HepG2 (cell line): ENCODE measurements around the gene BTRC. TPM values are rescaled to one million over a fixed set of nuclear protein-coding genes. Genes with fewer than 3 reads are reported as not detected.

ENCODE experiments used
- CTCF ChIP-seq: sonication (generic); formaldehyde crosslinking; IDR thresholded peaks from 2 replicates; pipeline ENCODE4 v1.5.0; 2020; ENCODE audit warnings: mild to moderate bottlenecking, missing genetic modification reagents, moderate library complexity
- FOSL2 ChIP-seq: sonication (generic); formaldehyde crosslinking; IDR thresholded peaks from 2 replicates; pipeline ENCODE4 v1.4.0; 2020; ENCODE audit warnings: missing genetic modification reagents
- GABPB1 ChIP-seq: IDR thresholded peaks from 2 replicates; pipeline ENCODE4 v1.6.1; 2016; ENCODE audit warnings: mild to moderate bottlenecking, missing genetic modification reagents, moderate library complexity, missing compliant biosample characterization
- LCORL ChIP-seq, 2 experiments: fragments of 450-650 bp in 1 of 2; sonication (generic) in 1 of 2; formaldehyde crosslinking in 1 of 2; IDR thresholded peaks; 2 replicates each; pipeline versions ENCODE4 v1.5.0 to v1.6.1; 2017 to 2020; ENCODE audit warnings: antibody characterized with exemption in 1 of 2, missing genetic modification reagents in 1 of 2
- MAFF ChIP-seq: IDR thresholded peaks from 2 replicates; pipeline ENCODE4 v1.6.1; 2011; ENCODE audit warnings: low read depth, low read length, improper control_type of control experiment
- NR2C2 ChIP-seq: sonication (generic); formaldehyde crosslinking; IDR thresholded peaks from 2 replicates; pipeline ENCODE4 v1.4.0; 2020; ENCODE audit warnings: missing genetic modification reagents, mild to moderate bottlenecking, moderate library complexity, borderline replicate concordance
- PITX1 ChIP-seq: sonication (generic); formaldehyde crosslinking; IDR thresholded peaks from 2 replicates; pipeline ENCODE4 v1.5.1; 2020; ENCODE audit warnings: mild to moderate bottlenecking, missing genetic modification reagents
- RBM22 ChIP-seq: fragments of 200-400 bp; formaldehyde crosslinking; optimal IDR thresholded peaks from 2 replicates; pipeline ENCODE3; 2017; ENCODE audit warnings: mild to moderate bottlenecking, low read length, moderate library complexity
- RORA ChIP-seq: sonication (generic); formaldehyde crosslinking; IDR thresholded peaks from 2 replicates; pipeline ENCODE4 v1.5.0; 2020; ENCODE audit warnings: mild to moderate bottlenecking, missing genetic modification reagents, moderate library complexity
- SALL2 ChIP-seq: sonication (generic); formaldehyde crosslinking; IDR thresholded peaks from 2 replicates; pipeline ENCODE4 v1.8.1; 2023; ENCODE audit warnings: mild to moderate bottlenecking, missing genetic modification reagents, inconsistent platforms
- SMC3 ChIP-seq: IDR thresholded peaks from 2 replicates; pipeline ENCODE4 v1.6.1; 2011; ENCODE audit warnings: low read length, improper control_type of control experiment
- TAF1 ChIP-seq: sonication (generic); formaldehyde crosslinking; IDR thresholded peaks from 2 replicates; pipeline ENCODE4 v1.4.0; 2020; ENCODE audit warnings: missing genetic modification reagents
- TBP ChIP-seq: sonication (generic); formaldehyde crosslinking; IDR thresholded peaks from 2 replicates; pipeline ENCODE4 v1.5.0; 2020; ENCODE audit warnings: missing genetic modification reagents
- USF2 ChIP-seq, 2 experiments: sonication (generic) in 1 of 2; formaldehyde crosslinking in 1 of 2; IDR thresholded peaks; 2 replicates each; pipeline versions ENCODE4 v1.5.1 to v1.6.1; 2011 to 2020; ENCODE audit warnings: borderline replicate concordance in 1 of 2, low read depth in 1 of 2, low read length in 1 of 2, mild to moderate bottlenecking in 1 of 2, missing genetic modification reagents in 1 of 2, moderate library complexity in 1 of 2
- WIZ ChIP-seq: sonication (generic); formaldehyde crosslinking; IDR thresholded peaks from 2 replicates; pipeline ENCODE4 v1.5.1; 2020; ENCODE audit warnings: mild to moderate bottlenecking, missing genetic modification reagents
- ZFY ChIP-seq: sonication (generic); formaldehyde crosslinking; IDR thresholded peaks from 2 replicates; pipeline ENCODE4 v1.4.0; 2020; ENCODE audit warnings: missing genetic modification reagents
- ZNF160 ChIP-seq: sonication (generic); formaldehyde crosslinking; IDR thresholded peaks from 2 replicates; pipeline ENCODE4 v1.8.0; 2022; ENCODE audit warnings: mild to moderate bottlenecking, inconsistent platforms, missing genetic modification reagents
- ZNF263 ChIP-seq: sonication (generic); formaldehyde crosslinking; IDR thresholded peaks from 2 replicates; pipeline ENCODE4 v1.4.0; 2020; ENCODE audit warnings: missing genetic modification reagents
- ZNF577 ChIP-seq: sonication (generic); formaldehyde crosslinking; IDR thresholded peaks from 2 replicates; pipeline ENCODE4 v1.4.0; 2020; ENCODE audit warnings: mild to moderate bottlenecking, low read depth, missing genetic modification reagents, borderline replicate concordance
- ZNF614 ChIP-seq: IDR thresholded peaks from 2 replicates; pipeline ENCODE4 v1.6.1; 2018; ENCODE audit warnings: missing biosample characterization, missing genetic modification reagents, inconsistent platforms, borderline replicate concordance
- ZNF691 ChIP-seq: sonication (generic); formaldehyde crosslinking; IDR thresholded peaks from 2 replicates; pipeline ENCODE4 v1.4.0; 2020; ENCODE audit warnings: missing genetic modification reagents, low read depth, mild to moderate bottlenecking, borderline replicate concordance
- ZNF782 ChIP-seq: sonication (generic); formaldehyde crosslinking; IDR thresholded peaks from 2 replicates; pipeline ENCODE4 v1.4.0; 2020; ENCODE audit warnings: missing genetic modification reagents, mild to moderate bottlenecking, borderline replicate concordance
- polyA plus RNA-seq, 8 experiments: library from polyadenylated mRNA; depleted of rRNA in 3 of 8; stranded (reverse) in 7 of 8; unstranded in 1 of 8; fragments of >200 nt; fragmentation: Illumina TruSeq in 4 of 8; extraction: Trizol in 4 of 8; gene quantifications; 2 replicates each; pipeline versions ENCODE4 v1.2.1 to v1.2.3, GENCODE V29; 2011 to 2016; ENCODE audit warnings: low read depth in 4 of 8, missing spikeins in 1 of 8, mixed read lengths in 1 of 8; ENCODE audit not compliant: insufficient read depth in 1 of 8
- total RNA-seq, 5 experiments: library from RNA; depleted of rRNA; stranded (reverse); fragments of >200 nt; fragmentation: Illumina TruSeq; extraction: Trizol; gene quantifications; 2 replicates each; pipeline ENCODE4 v1.2.3, GENCODE V29; 2016; ENCODE audit warnings: low read depth in 1 of 5
- TF ChIP-seq, protein P1 (sequence below): IDR thresholded peaks from 2 replicates; pipeline ENCODE4 v1.6.1; 2012; ENCODE audit warnings: low read depth, low read length, improper control_type of control experiment

Gene BTRC
- total and polyA plus RNA-seq, 2 of the 13 experiments (the other 11 are each of a cell fraction or from before 2014, with no cell fraction given), result 12.0 to 14.4 TPM

DNA sequence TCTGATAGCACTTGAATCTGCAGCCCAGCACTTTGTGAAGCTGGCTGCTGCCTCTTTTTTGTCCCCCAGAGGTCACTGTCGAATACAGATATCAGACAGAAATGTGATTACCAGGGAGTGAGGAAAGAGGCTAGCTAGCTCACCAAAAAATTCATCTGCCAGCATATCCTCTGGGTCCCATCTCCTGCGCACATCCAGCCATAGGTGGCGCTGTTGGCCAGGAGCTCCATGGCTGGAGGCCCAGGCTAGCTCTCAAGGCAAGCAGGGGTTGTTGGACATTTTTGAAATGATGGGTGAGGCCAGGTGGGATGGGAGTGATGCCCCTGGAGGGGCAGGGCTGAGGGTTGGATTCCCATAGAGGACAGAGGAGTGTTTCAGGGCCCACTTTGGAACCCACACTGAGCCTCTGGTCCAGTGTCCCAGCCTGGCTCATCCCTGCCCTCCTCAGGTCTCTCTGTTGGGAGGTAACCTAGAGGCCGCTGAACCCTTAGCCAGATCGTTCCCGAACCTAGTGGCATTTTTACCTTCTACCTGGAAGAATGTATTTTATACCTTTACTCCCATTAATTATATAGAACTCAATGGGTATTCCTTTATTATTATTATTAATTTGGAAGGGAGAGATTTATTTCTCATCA is 248.9 kb downstream of the BTRC start (continued):
- TF ChIP-seq ZNF614 (CRISPR knock-in tag), result 0 out of 2 replicates have a peak, but pooled peaks have one; percentile 23
- TF ChIP-seq TBP, result 0 out of 2 replicates have a peak, but pooled peaks have one; percentile 22
- no peak for TF ChIP-seq GABPB1 (CRISPR knock-in tag)
- no peak for TF ChIP-seq NR2C2 (CRISPR knock-in tag)
- 0 out of 2 replicates have a peak, but pooled peaks have one; percentile 6 for TF ChIP-seq MAFF
- TF ChIP-seq ZNF691, result 0 out of 2 replicates have a peak, but pooled peaks have one; percentile 48
- no peak for TF ChIP-seq ZNF577 (CRISPR knock-in tag)
- TF ChIP-seq WIZ (CRISPR knock-in tag), result no peak
- TF ChIP-seq ZNF160, result no peak
- TF ChIP-seq, protein P1, sequence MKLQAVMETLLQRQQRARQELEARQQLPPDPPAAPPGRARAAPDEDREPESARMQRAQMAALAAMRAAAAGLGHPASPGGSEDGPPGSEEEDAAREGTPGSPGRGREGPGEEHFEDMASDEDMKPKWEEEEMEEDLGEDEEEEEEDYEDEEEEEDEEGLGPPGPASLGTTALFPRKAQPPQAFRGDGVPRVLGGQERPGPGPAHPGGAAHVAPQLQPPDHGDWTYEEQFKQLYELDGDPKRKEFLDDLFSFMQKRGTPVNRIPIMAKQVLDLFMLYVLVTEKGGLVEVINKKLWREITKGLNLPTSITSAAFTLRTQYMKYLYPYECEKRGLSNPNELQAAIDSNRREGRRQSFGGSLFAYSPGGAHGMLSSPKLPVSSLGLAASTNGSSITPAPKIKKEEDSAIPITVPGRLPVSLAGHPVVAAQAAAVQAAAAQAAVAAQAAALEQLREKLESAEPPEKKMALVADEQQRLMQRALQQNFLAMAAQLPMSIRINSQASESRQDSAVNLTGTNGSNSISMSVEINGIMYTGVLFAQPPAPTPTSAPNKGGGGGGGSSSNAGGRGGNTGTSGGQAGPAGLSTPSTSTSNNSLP, result peak; percentile 66; the same call in 1 of the 2 replicates
- no peak for TF ChIP-seq LCORL (IDR thresholded peaks at IDR 0.05)
- 0 out of 2 replicates have a peak, but pooled peaks have one; percentile 41 for TF ChIP-seq LCORL (CRISPR knock-in tag; IDR thresholded peaks at IDR 0.05)
- no peak for TF ChIP-seq PITX1 (CRISPR knock-in tag)
- no peak for TF ChIP-seq TAF1
- peak; percentile 63; the same call in 1 of the 2 replicates for TF ChIP-seq SALL2
- peak; percentile 96 for TF ChIP-seq CTCF
- peak; percentile 67 for TF ChIP-seq RBM22
- TF ChIP-seq USF2 (IDR thresholded peaks at IDR 0.05; ENCODE audit: low read depth, low read length), result no peak
- no peak for TF ChIP-seq USF2 (CRISPR knock-in tag; IDR thresholded peaks at IDR 0.05; ENCODE audit: borderline replicate concordance)
- TF ChIP-seq FOSL2 (CRISPR knock-in tag), result peak; percentile 18; the same call in 1 of the 2 replicates
- 0 out of 2 replicates have a peak, but pooled peaks have one; percentile 35 for TF ChIP-seq ZNF263 (CRISPR knock-in tag)
- TF ChIP-seq ZFY (CRISPR knock-in tag), result 0 out of 2 replicates have a peak, but pooled peaks have one; percentile 35
- TF ChIP-seq ZNF782 (CRISPR knock-in tag), result 0 out of 2 replicates have a peak, but pooled peaks have one; percentile 34
- no peak for TF ChIP-seq RORA (CRISPR knock-in tag)
- TF ChIP-seq SMC3, result peak; percentile 49
